Right forelimb (tissue), 1 donor: Measurements from ENCODE around the gene C6orf141.

Experiments
- DNase-seq: peaks from one replicate; pipeline ENCODE4 v3.0.0-alpha.2; 2018

Gene C6orf141

GRCh38 chr6:49550492-49551077, at the start of gene C6orf141:
Gene C6orf141, plus strand, starts transcription at chr6:49550668. Its CDS starts 125 bp downstream, at chr6:49550793.
- DNase-seq: peak; percentile 51

GRCh38 chr6:49504666-49505065, 45.8 kb upstream of the C6orf141 start:
- no peak for DNase-seq

- DNase-seq: no peak
Measured at GRCh38 chr6:49506569-49507111, 43.8 kb upstream of the C6orf141 start.

- no peak for DNase-seq
Measured at GRCh38 chr6:49509342-49509741, 41.1 kb upstream of the C6orf141 start.

- DNase-seq: no peak
Measured at GRCh38 chr6:49513153-49513989, 37.1 kb upstream of the C6orf141 start.

- no peak for DNase-seq
Measured at GRCh38 chr6:49514571-49515484, 35.6 kb upstream of the C6orf141 start.

- DNase-seq: no peak
Measured at GRCh38 chr6:49515485-49516146, 34.9 kb upstream of the C6orf141 start.

- DNase-seq: no peak
Measured at GRCh38 chr6:49516147-49516505, 34.3 kb upstream of the C6orf141 start.

- no peak for DNase-seq
Measured at GRCh38 chr6:49517919-49518318, 32.5 kb upstream of the C6orf141 start.

GRCh38 chr6:49519660-49520059, 30.8 kb upstream of the C6orf141 start:
- DNase-seq: no peak

- DNase-seq: no peak
Measured at GRCh38 chr6:49522710-49523593, 27.5 kb upstream of the C6orf141 start.

GRCh38 chr6:49523901-49524300, 26.6 kb upstream of the C6orf141 start:
- DNase-seq: no peak

- no peak for DNase-seq
Measured at GRCh38 chr6:49524541-49524940, 25.9 kb upstream of the C6orf141 start.

- DNase-seq: no peak
Measured at GRCh38 chr6:49526598-49526997, 23.9 kb upstream of the C6orf141 start.

- DNase-seq: no peak
Measured at GRCh38 chr6:49527320-49527719, 23.1 kb upstream of the C6orf141 start.

- DNase-seq: no peak
Measured at GRCh38 chr6:49528571-49528970, 21.9 kb upstream of the C6orf141 start.

GRCh38 chr6:49530141-49530776, 20.2 kb upstream of the C6orf141 start:
- DNase-seq: no peak

GRCh38 chr6:49531774-49532569, 18.5 kb upstream of the C6orf141 start:
- DNase-seq: no peak

GRCh38 chr6:49535795-49536194, 14.7 kb upstream of the C6orf141 start:
- no peak for DNase-seq

GRCh38 chr6:49539102-49539501, 11.4 kb upstream of the C6orf141 start:
- no peak for DNase-seq
